ENCODE results near the gene LPGAT1.

The LPGAT1 gene

GRCh38 chr1:211828584-211829342 lies 1.8 kb downstream of the LPGAT1 start:
- DNase-seq, result no peak

GRCh38 chr1:211827051-211827450 lies 3.5 kb downstream of the LPGAT1 start:
- no peak for DNase-seq

- DNase-seq, result peak; percentile 77
Observed at GRCh38 chr1:211825980-211826379, 4.6 kb downstream of the LPGAT1 start.

- no peak for DNase-seq
Observed at GRCh38 chr1:211822677-211823407, 7.7 kb downstream of the LPGAT1 start.

GRCh38 chr1:211816586-211816985 lies 14.0 kb downstream of the LPGAT1 start:
- DNase-seq, result no peak

GRCh38 chr1:211814313-211814712 lies 16.2 kb downstream of the LPGAT1 start:
- DNase-seq, result no peak

- DNase-seq, result peak; percentile 20
Observed at GRCh38 chr1:211813590-211813989, 17.0 kb downstream of the LPGAT1 start.

GRCh38 chr1:211812584-211812983 lies 18.0 kb downstream of the LPGAT1 start:
- DNase-seq, result no peak

- no peak for DNase-seq
Observed at GRCh38 chr1:211811848-211812247, 18.7 kb downstream of the LPGAT1 start.

- DNase-seq, result no peak
Observed at GRCh38 chr1:211811126-211811525, 19.4 kb downstream of the LPGAT1 start.

- no peak for DNase-seq
Observed at GRCh38 chr1:211808475-211808874, 22.1 kb downstream of the LPGAT1 start.

- DNase-seq, result no peak
Observed at GRCh38 chr1:211804915-211805314, 25.6 kb downstream of the LPGAT1 start.

- no peak for DNase-seq
Observed at GRCh38 chr1:211800925-211801607, 29.5 kb downstream of the LPGAT1 start.

- no peak for DNase-seq
Observed at GRCh38 chr1:211797994-211798393, 32.6 kb downstream of the LPGAT1 start.

GRCh38 chr1:211791979-211792378 lies 38.6 kb downstream of the LPGAT1 start:
- DNase-seq, result no peak

GRCh38 chr1:211789641-211790464 lies 40.7 kb downstream of the LPGAT1 start:
- DNase-seq, result no peak

- no peak for DNase-seq
Observed at GRCh38 chr1:211788626-211789025, 41.9 kb downstream of the LPGAT1 start.

GRCh38 chr1:211783897-211784296 lies 46.7 kb downstream of the LPGAT1 start:
- no peak for DNase-seq

GRCh38 chr1:211783266-211783665 lies 47.3 kb downstream of the LPGAT1 start:
- DNase-seq, result no peak

- DNase-seq, result no peak
Observed at GRCh38 chr1:211781260-211781659, 49.3 kb downstream of the LPGAT1 start.

- peak; percentile 12 for DNase-seq
Observed at GRCh38 chr1:211775170-211775569, 55.4 kb downstream of the LPGAT1 start.

- no peak for DNase-seq
Observed at GRCh38 chr1:211764701-211765100, 65.9 kb downstream of the LPGAT1 start.

GRCh38 chr1:211762206-211762605 lies 68.4 kb downstream of the LPGAT1 start:
- no peak for DNase-seq
